Measurements from ENCODE around the gene GPR84. TPM values are rescaled to one million over a fixed set of nuclear protein-coding genes. Genes with fewer than 3 reads are reported as not detected.
"Not testable (repeated sequence)": the region's sequence is repeated elsewhere in the genome, so short reads cannot be mapped to it uniquely, and the experiment has no call there.

Gene GPR84
- total and polyA plus RNA-seq, 2 of the 8 experiments (the other 6 are each of a cell fraction or from before 2014, with no cell fraction given): 0.09 TPM; not detected in 1

GRCh38 chr12:54325442-54326109, 38.7 kb downstream of the GPR84 start:
- H3K23me2 ChIP-seq (ENCODE audit: low read depth, low read length); H4K20me1 ChIP-seq (replicated peaks in 1 of 2; ENCODE audit: control insufficient read depth in 1 of 2, insufficient read depth in 2 of 2, low read length in 2 of 2); H4K91ac ChIP-seq (replicated peaks; ENCODE audit: insufficient read length, low read length); H3K23ac ChIP-seq (ENCODE audit: insufficient read length); H3K18ac ChIP-seq (ENCODE audit: extremely low read depth, low read length); H3K79me2 ChIP-seq (ENCODE audit: control insufficient read depth in 1 of 2, insufficient read depth in 2 of 2, low read length in 2 of 2); DNase-seq (ENCODE audit: low read depth in 1 of 2, low spot score in 2 of 2); FAIRE-seq; H2BK20ac ChIP-seq (ENCODE audit: low read length); H3K79me1 ChIP-seq (ENCODE audit: low read depth, low read length); H2AK5ac ChIP-seq (ENCODE audit: low read depth, low read length); H2BK15ac ChIP-seq (ENCODE audit: low read length); H3K14ac ChIP-seq (ENCODE audit: insufficient read length); H3K4ac ChIP-seq (replicated peaks; ENCODE audit: insufficient read length, low read depth, low read length); H3K9me3 ChIP-seq (ENCODE audit: insufficient read depth in 2 of 2, low read depth in 1 of 2, low read length in 1 of 2); H3K36me3 ChIP-seq (ENCODE audit: control insufficient read depth in 2 of 4, insufficient read depth in 4 of 4, low read length in 3 of 4); H3K27me3 ChIP-seq (replicated peaks in 1 of 4; ENCODE audit: control insufficient read depth in 3 of 4, extremely low read depth in 1 of 4, insufficient read depth in 3 of 4, low read length in 3 of 4): not testable (repeated sequence)
- 57% methylated on average over 14 of the region's 22 CpGs; no CpG with 5 or more reads in 1 of the 2 experiments for WGBS, 2 experiments (ENCODE audit: extremely low coverage in 1 of 2, insufficient coverage in 1 of 2, insufficient read length in 1 of 2, insufficient replicate concordance in 2 of 2, low coverage in 1 of 2, low lambda C conversion rate in 2 of 2, missing lambda C conversion rate in 1 of 2)
- CTCF ChIA-PET (ENCODE audit: partially characterized antibody): interaction anchor here (0.6 to 34.6 kb wide), 30 partner anchors 8 to 535 kb away, joined by 3 to 618 read pairs (median 5); partner anchors contain the start of gene NFE2
- Histone ChIP-seq H4K5ac (ENCODE audit: insufficient read length, low read depth, low read length) (peak overlapping the region; percentile 74), H3K56ac (replicated peaks; ENCODE audit: insufficient read length, low read depth, low read length) (peak overlapping the region; percentile 43), H2BK5ac (ENCODE audit: low read depth, low read length) (peak overlapping the region; percentile 82; the same call in 1 of the 2 replicates), H4K8ac (ENCODE audit: extremely low read depth, insufficient read depth, low read length) (peak overlapping the region; percentile 97; the same call in 1 of the 2 replicates), H3K27ac (ENCODE audit: low read depth, low read length) (peak overlapping the region; percentile 83), H3K4me1 (replicated peaks in 1 of 4; ENCODE audit: control insufficient read depth in 3 of 4, insufficient read depth in 4 of 4, low read length in 3 of 4) (peaks cover 0 to 11% (median 4%) of the 10 kb centered on the region in 4 experiments; a peak in 2 of 7 replicates), H2BK120ac (replicated peaks; ENCODE audit: low read depth, low read length) (peak overlapping the region; percentile 29), H2BK12ac (ENCODE audit: low read depth, low read length) (peak overlapping the region; percentile 53; the same call in 1 of the 2 replicates), H3K9ac (replicated peaks in 1 of 4; ENCODE audit: extremely low read depth in 1 of 4, low read depth in 3 of 4, low read length in 3 of 4) (peak overlapping the region; percentile 77 to 97 (median 92)), H3K4me2 (ENCODE audit: insufficient read depth in 1 of 2, low read depth in 2 of 2, low read length in 2 of 2) (peak overlapping the region; percentile 64 to 95), H2AFZ (ENCODE audit: low read length) (peak overlapping the region; percentile 72; the same call in 1 of the 2 replicates), H3K4me3 (ENCODE audit: extremely low read depth in 1 of 4, insufficient read depth in 2 of 4, low read depth in 3 of 4, low read length in 4 of 4) (peak overlapping the region; percentile 79 to 97 (median 88))
- POLR2A ChIA-PET (ENCODE audit: partially characterized antibody): interaction anchor here (0.6 to 16.2 kb wide), 21 partner anchors 8 to 131 kb away, joined by 3 to 166 read pairs (median 4); partner anchors contain the start of genes CBX5, HNRNPA1, ITGA5 and NFE2

Measured in H1 (cell line).